GM12878 (cell line): ENCODE results near the gene TRPC4. TPM values are rescaled to one million over a fixed set of nuclear protein-coding genes. Genes with fewer than 3 reads are reported as not detected.

Experiments
- ATAC-seq: fragments of 200-7000 bp; cut with Tn5 transposase; 3 replicates; pipeline ENCODE4 v1.9.1; 2020; ENCODE audit warnings: mild to moderate bottlenecking, moderate library complexity
- BruUV-seq: library from RNA; stranded (reverse); fragments of 400-500 nt; replicated peaks from 2 replicates; lab custom pipeline; 2021; lab: Mats Ljungman, UMichigan
- CTCF ChIA-PET: fragments of 300-600 bp; sonication (Branson Sonifier 250); formaldehyde crosslinking; extraction: SDS; loops from one replicate; lab custom pipeline; 2021; ENCODE audit warnings: inconsistent platforms; lab: Yijun Ruan, JAX
- POLR2A ChIA-PET: fragments of 350-600 bp; formaldehyde crosslinking; extraction: SDS; loops from one replicate; lab custom pipeline; 2021; ENCODE audit warnings: inconsistent platforms; lab: Charles Lee
- RAD21 ChIA-PET: fragments of 300-600 bp; sonication (Branson Sonifier 250); formaldehyde crosslinking; loops from one replicate; lab custom pipeline; 2023; ENCODE audit warnings: antibody characterized with exemption; ENCODE audit not compliant: unreplicated experiment; lab: Charles Lee
- SMC1A ChIA-PET: fragments of 300-600 bp; sonication (Branson Sonifier 250); formaldehyde crosslinking; loops from one replicate; lab custom pipeline; 2023; ENCODE audit not compliant: unreplicated experiment, uncharacterized antibody; lab: Charles Lee
- DNase-seq: peaks from one replicate; pipeline ENCODE4 v3.0.0-alpha.2; 2011; ENCODE audit warnings: low read depth, low spot score
- FAIRE-seq: peaks from 3 replicates; lab custom pipeline; 2011; peaks lifted over from hg19 to GRCh38; lab: Jason Lieb, UNC
- H2AFZ ChIP-seq: 2 replicates; pipeline ENCODE4 v1.6.0; 2011; ENCODE audit warnings: low read depth, low read length, control low read depth; ENCODE audit not compliant: control insufficient read depth
- H3K27ac ChIP-seq: 2 replicates; pipeline ENCODE4 v1.5.1; 2011; ENCODE audit warnings: control low read depth; ENCODE audit not compliant: control insufficient read depth, insufficient read depth
- H3K27me3 ChIP-seq, 2 experiments: replicated peaks in 1 of 2; 2 replicates each; pipeline versions ENCODE4 v1.6.0 to v1.6.1; 2011; ENCODE audit warnings: low read length in 1 of 2; ENCODE audit not compliant: control insufficient read depth in 2 of 2, insufficient read depth in 2 of 2
- H3K36me3 ChIP-seq, 2 experiments: 2 replicates each; pipeline ENCODE4 v1.5.1; 2011; ENCODE audit warnings: low read length in 1 of 2; ENCODE audit not compliant: control insufficient read depth in 2 of 2, insufficient read depth in 2 of 2
- H3K4me1 ChIP-seq: 2 replicates; pipeline ENCODE4 v1.6.1; 2011; ENCODE audit warnings: mild to moderate bottlenecking, low read length, moderate library complexity, mixed read lengths; ENCODE audit not compliant: control insufficient read depth, insufficient read depth
- H3K4me2 ChIP-seq: 2 replicates; pipeline ENCODE4 v1.6.0; 2011; ENCODE audit warnings: control low read depth; ENCODE audit not compliant: control insufficient read depth, insufficient read depth
- H3K4me3 ChIP-seq: fragments of 200-600 bp; sonication (generic); 2 replicates; pipeline ENCODE4 v1.5.1; 2016
- H3K79me2 ChIP-seq: 2 replicates; pipeline ENCODE4 v1.6.0; 2011; ENCODE audit warnings: low read length; ENCODE audit not compliant: control insufficient read depth, insufficient read depth
- H3K9ac ChIP-seq: 2 replicates; pipeline ENCODE4 v1.8.0; 2011; ENCODE audit warnings: low read length, control low read depth, mixed read lengths; ENCODE audit not compliant: control insufficient read depth, insufficient read depth
- H3K9me3 ChIP-seq: replicated peaks from 3 replicates; pipeline ENCODE4 v1.5.1; 2011; ENCODE audit warnings: mild to moderate bottlenecking, low read length; ENCODE audit not compliant: control insufficient read depth, insufficient read depth
- H4K20me1 ChIP-seq: 2 replicates; pipeline ENCODE4 v1.6.0; 2011; ENCODE audit not compliant: control insufficient read depth, insufficient read depth
- BCLAF1 ChIP-seq: fragments of 450-650 bp; IDR thresholded peaks from 2 replicates; pipeline ENCODE4 v1.6.1; 2017; ENCODE audit warnings: antibody characterized with exemption, mild to moderate bottlenecking, moderate library complexity
- HDAC2 ChIP-seq: fragments of 200-600 bp; sonication (generic); IDR thresholded peaks from 2 replicates; pipeline ENCODE4 v1.6.1; 2017
- IRF3 ChIP-seq: fragments of 450-650 bp; IDR thresholded peaks from 2 replicates; pipeline ENCODE4 v1.6.1; 2014; ENCODE audit warnings: mild to moderate bottlenecking
- ZZZ3 ChIP-seq: IDR thresholded peaks from 2 replicates; pipeline ENCODE4 v1.6.1; 2011; ENCODE audit warnings: low read depth; ENCODE audit not compliant: control insufficient read depth, insufficient read length
- WGBS: methylation state at CpG from one replicate; pipeline ENCODE4 v1.1.6; 2016; ENCODE audit warnings: low lambda C conversion rate; ENCODE audit not compliant: insufficient replicate concordance, insufficient coverage; ENCODE audit errors: missing lambda C conversion rate; 5-methylcytosine and 5-hydroxymethylcytosine counted together
- in situ Hi-C: fragments of 300-500 bp; cut with MboI; formaldehyde crosslinking; loops from 9 replicates; pipeline ENCODE4 v1.14.3; 2018; ENCODE audit warnings: mixed read lengths
- intact Hi-C: fragments of 100-400 bp; cut with micrococcal nuclease; formaldehyde crosslinking; loops from one replicate; pipeline ENCODE4 v1.14.2; 2022; ENCODE audit not compliant: unreplicated experiment
- polyA plus RNA-seq, 11 experiments: library from polyadenylated mRNA; depleted of rRNA in 4 of 11; unstranded in 6 of 11; stranded (reverse) in 5 of 11; fragments of >200 nt; fragmentation: Nextera tagmentation in 4 of 11; fragmentation: Illumina TruSeq in 1 of 11; extraction: Ambion mirVana in 4 of 11; extraction: Trizol in 1 of 11; gene quantifications; 1 replicate in 1 of 11; 2 replicates in 10 of 11; pipeline versions ENCODE4 v1.2.1 to v1.2.3, GENCODE V29; 2011 to 2016; ENCODE audit warnings: inconsistent platforms in 2 of 11, missing spikeins in 2 of 11, low read depth in 1 of 11
- total RNA-seq, 4 experiments: library from RNA; depleted of rRNA in 3 of 4; stranded (reverse); fragments of >200 nt in 3 of 4; fragmentation: Illumina TruSeq in 1 of 4; extraction: Trizol in 1 of 4; gene quantifications; 2 replicates each; pipeline versions ENCODE4 v1.2.1 to v1.2.3, GENCODE V29; 2013 to 2021

Gene TRPC4
- total and polyA plus RNA-seq, 10 of the 15 experiments (the other 5 are each of a cell fraction or from before 2014, with no cell fraction given): not detected

DNA sequence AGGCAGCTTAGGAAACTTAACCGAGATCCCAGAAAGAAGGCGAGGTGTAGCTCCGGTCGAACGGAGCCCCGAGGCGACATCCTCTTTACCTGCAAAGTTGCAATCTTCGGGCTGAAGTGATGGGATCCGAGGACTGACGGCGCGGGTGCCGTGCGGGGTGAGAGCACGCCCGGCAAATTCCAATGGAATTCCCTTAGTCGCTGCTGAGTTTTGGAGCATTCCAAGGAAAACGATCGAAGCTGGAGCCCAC is 141 bp downstream of the TRPC4 start:
- FAIRE-seq (no peak), DNase-seq (no peak), ATAC-seq (no peak)
- Histone ChIP-seq H3K4me3 (no peak overlapping the region), H3K9me3 (no peaks in the 10 kb centered on the region), H3K79me2 (no peaks in the 10 kb centered on the region), H4K20me1 (no peaks in the 10 kb centered on the region), H3K27me3 (no peaks in the 10 kb centered on the region), H3K9ac (no peak overlapping the region), H3K4me1 (no peaks in the 10 kb centered on the region), H2AFZ (no peak overlapping the region), H3K27ac (no peak overlapping the region), H3K4me2 (no peak overlapping the region), H3K36me3 (no peaks in the 10 kb centered on the region)
- POLR2A ChIA-PET: no interaction called here
- 19% methylated on average over 19 of the region's 19 CpGs for WGBS
- RAD21 ChIA-PET: no interaction called here
- SMC1A ChIA-PET: no interaction called here
- TF ChIP-seq HDAC2 (no peak), ZZZ3 (no peak), BCLAF1 (no peak), IRF3 (no peak)
- CTCF ChIA-PET: interaction anchor here (0.7 to 1.0 kb wide), 2 partner anchors 713 to 973 kb away, joined by 3 to 5 read pairs; no protein-coding TSS in a partner anchor
- intact Hi-C loops: no loop called here
- BruUV-seq: no TSS peak
- in situ Hi-C loops: no loop called here
